ENCODE measurements around the gene ATG4D.

The ATG4D gene

GRCh38 chr19:10544242-10544752, 593 bp downstream of the ATG4D start:
- ChIA-PET POLR2A (interaction anchor here (2.3 kb wide), 1 partner anchor 9 kb away, joined by 7 read pairs; no protein-coding TSS in a partner anchor), CTCF (interaction anchor here (0.6 to 1.0 kb wide), 2 partner anchors 22 to 38 kb away, joined by 3 read pairs; no protein-coding TSS in a partner anchor)
- Histone ChIP-seq H3K9me3 (ENCODE audit: control insufficient read depth, insufficient read depth, low read depth, low read length) (no peaks in the 10 kb centered on the region), H3K4me3 (ENCODE audit: low read depth, low read length) (peak overlapping the region; percentile 89), H3K4me1 (ENCODE audit: control insufficient read depth, insufficient read depth, low read length) (no peaks in the 10 kb centered on the region), H3K36me3 (ENCODE audit: control insufficient read depth in 2 of 2, insufficient read depth in 1 of 2, low read length in 2 of 2) (peaks cover 0 to 26% of the 10 kb centered on the region in 2 experiments; a peak in 2 of 3 replicates), H3K27ac (ENCODE audit: extremely low read depth, low read depth, low read length) (peak overlapping the region; percentile 94)
- no peak for TF ChIP-seq ZNF785 (tag by site-specific recombination; IDR thresholded peaks at IDR 0.05)
- 0 out of 2 replicates have a peak, but pooled peaks have one; percentile 7 for TF ChIP-seq ZNF660 (tag by site-specific recombination; IDR thresholded peaks at IDR 0.05)
- TF ChIP-seq ZNF580 (tag by site-specific recombination; IDR thresholded peaks at IDR 0.05), result 0 out of 2 replicates have a peak, but pooled peaks have one; percentile 25
- TF ChIP-seq SCRT2 (tag by site-specific recombination; IDR thresholded peaks at IDR 0.05), result peak; percentile 61
- no peak for TF ChIP-seq ZSCAN16 (tag by site-specific recombination; IDR thresholded peaks at IDR 0.05)
- no peak for TF ChIP-seq ZBTB1 (tag by site-specific recombination; IDR thresholded peaks at IDR 0.05)
- TF ChIP-seq ZBTB7A (tag by site-specific recombination; IDR thresholded peaks at IDR 0.05; ENCODE audit: low read depth), result peak; percentile 24; the same call in 1 of the 2 replicates
- TF ChIP-seq GLIS1 (tag by site-specific recombination; IDR thresholded peaks at IDR 0.05), result no peak
- TF ChIP-seq ZNF311 (tag by site-specific recombination; IDR thresholded peaks at IDR 0.05; ENCODE audit: borderline replicate concordance), result no peak
- TF ChIP-seq, protein P1, sequence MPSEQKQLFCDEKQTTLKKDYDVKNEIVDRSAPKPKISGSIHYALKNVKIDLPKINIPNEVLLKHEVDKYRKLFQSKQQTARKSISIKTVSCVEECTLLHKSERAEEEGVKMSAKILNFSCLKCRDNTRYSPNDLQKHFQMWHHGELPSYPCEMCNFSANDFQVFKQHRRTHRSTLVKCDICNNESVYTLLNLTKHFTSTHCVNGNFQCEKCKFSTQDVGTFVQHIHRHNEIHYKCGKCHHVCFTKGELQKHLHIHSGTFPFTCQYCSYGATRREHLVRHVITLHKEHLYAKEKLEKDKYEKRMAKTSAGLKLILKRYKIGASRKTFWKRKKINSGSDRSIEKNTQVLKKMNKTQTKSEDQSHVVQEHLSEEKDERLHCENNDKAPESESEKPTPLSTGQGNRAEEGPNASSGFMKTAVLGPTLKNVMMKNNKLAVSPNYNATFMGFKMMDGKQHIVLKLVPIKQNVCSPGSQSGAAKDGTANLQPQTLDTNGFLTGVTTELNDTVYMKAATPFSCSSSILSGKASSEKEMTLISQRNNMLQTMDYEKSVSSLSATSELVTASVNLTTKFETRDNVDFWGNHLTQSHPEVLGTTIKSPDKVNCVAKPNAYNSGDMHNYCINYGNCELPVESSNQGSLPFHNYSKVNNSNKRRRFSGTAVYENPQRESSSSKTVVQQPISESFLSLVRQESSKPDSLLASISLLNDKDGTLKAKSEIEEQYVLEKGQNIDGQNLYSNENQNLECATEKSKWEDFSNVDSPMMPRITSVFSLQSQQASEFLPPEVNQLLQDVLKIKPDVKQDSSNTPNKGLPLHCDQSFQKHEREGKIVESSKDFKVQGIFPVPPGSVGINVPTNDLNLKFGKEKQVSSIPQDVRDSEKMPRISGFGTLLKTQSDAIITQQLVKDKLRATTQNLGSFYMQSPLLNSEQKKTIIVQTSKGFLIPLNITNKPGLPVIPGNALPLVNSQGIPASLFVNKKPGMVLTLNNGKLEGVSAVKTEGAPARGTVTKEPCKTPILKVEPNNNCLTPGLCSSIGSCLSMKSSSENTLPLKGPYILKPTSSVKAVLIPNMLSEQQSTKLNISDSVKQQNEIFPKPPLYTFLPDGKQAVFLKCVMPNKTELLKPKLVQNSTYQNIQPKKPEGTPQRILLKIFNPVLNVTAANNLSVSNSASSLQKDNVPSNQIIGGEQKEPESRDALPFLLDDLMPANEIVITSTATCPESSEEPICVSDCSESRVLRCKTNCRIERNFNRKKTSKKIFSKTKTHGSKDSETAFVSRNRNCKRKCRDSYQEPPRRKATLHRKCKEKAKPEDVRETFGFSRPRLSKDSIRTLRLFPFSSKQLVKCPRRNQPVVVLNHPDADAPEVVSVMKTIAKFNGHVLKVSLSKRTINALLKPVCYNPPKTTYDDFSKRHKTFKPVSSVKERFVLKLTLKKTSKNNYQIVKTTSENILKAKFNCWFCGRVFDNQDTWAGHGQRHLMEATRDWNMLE (tag by site-specific recombination; conservative IDR thresholded peaks at IDR 0.05; ENCODE audit: low read depth), result no peak
- no peak for TF ChIP-seq ZNF37A (tag by site-specific recombination; IDR thresholded peaks at IDR 0.05)
- TF ChIP-seq, protein P2, sequence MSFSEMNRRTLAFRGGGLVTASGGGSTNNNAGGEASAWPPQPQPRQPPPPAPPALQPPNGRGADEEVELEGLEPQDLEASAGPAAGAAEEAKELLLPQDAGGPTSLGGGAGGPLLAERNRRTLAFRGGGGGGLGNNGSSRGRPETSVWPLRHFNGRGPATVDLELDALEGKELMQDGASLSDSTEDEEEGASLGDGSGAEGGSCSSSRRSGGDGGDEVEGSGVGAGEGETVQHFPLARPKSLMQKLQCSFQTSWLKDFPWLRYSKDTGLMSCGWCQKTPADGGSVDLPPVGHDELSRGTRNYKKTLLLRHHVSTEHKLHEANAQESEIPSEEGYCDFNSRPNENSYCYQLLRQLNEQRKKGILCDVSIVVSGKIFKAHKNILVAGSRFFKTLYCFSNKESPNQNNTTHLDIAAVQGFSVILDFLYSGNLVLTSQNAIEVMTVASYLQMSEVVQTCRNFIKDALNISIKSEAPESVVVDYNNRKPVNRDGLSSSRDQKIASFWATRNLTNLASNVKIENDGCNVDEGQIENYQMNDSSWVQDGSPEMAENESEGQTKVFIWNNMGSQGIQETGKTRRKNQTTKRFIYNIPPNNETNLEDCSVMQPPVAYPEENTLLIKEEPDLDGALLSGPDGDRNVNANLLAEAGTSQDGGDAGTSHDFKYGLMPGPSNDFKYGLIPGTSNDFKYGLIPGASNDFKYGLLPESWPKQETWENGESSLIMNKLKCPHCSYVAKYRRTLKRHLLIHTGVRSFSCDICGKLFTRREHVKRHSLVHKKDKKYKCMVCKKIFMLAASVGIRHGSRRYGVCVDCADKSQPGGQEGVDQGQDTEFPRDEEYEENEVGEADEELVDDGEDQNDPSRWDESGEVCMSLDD (tag by site-specific recombination; IDR thresholded peaks at IDR 0.05), result no peak
- TF ChIP-seq, protein P3, sequence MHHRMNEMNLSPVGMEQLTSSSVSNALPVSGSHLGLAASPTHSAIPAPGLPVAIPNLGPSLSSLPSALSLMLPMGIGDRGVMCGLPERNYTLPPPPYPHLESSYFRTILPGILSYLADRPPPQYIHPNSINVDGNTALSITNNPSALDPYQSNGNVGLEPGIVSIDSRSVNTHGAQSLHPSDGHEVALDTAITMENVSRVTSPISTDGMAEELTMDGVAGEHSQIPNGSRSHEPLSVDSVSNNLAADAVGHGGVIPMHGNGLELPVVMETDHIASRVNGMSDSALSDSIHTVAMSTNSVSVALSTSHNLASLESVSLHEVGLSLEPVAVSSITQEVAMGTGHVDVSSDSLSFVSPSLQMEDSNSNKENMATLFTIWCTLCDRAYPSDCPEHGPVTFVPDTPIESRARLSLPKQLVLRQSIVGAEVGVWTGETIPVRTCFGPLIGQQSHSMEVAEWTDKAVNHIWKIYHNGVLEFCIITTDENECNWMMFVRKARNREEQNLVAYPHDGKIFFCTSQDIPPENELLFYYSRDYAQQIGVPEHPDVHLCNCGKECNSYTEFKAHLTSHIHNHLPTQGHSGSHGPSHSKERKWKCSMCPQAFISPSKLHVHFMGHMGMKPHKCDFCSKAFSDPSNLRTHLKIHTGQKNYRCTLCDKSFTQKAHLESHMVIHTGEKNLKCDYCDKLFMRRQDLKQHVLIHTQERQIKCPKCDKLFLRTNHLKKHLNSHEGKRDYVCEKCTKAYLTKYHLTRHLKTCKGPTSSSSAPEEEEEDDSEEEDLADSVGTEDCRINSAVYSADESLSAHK (tag by site-specific recombination; IDR thresholded peaks at IDR 0.05), result no peak
- no peak for TF ChIP-seq ZNF621 (tag by site-specific recombination; IDR thresholded peaks at IDR 0.05)
- TF ChIP-seq PATZ1 (tag by site-specific recombination; IDR thresholded peaks at IDR 0.05), result peak; percentile 35
- TF ChIP-seq ZNF335 (tag by site-specific recombination; conservative IDR thresholded peaks at IDR 0.05), result peak; percentile 88
- peak; percentile 79; the same call in 1 of the 2 replicates for TF ChIP-seq SCRT1 (tag by site-specific recombination; IDR thresholded peaks at IDR 0.05; ENCODE audit: borderline replicate concordance)
- no peak for TF ChIP-seq ZNF354C (tag by site-specific recombination; IDR thresholded peaks at IDR 0.05; ENCODE audit: borderline replicate concordance, low read depth)
- no peak for TF ChIP-seq ZFP37 (tag by site-specific recombination; IDR thresholded peaks at IDR 0.05)
- no peak for TF ChIP-seq ZNF398 (tag by site-specific recombination; IDR thresholded peaks at IDR 0.05)
- TF ChIP-seq HOXC10 (CRISPR knock-in tag; IDR thresholded peaks at IDR 0.05), result no peak
- no peak for TF ChIP-seq ZNF423 (tag by site-specific recombination; IDR thresholded peaks at IDR 0.05)
